DOHH2 (cell line): ENCODE measurements around the gene MLIP.

Experiments used
- CTCF ChIP-seq: fragments of 200-600 bp; sonication (generic); IDR thresholded peaks from one replicate; pipeline ENCODE4 v1.5.1; 2014; ENCODE audit warnings: antibody characterized with exemption, mild to moderate bottlenecking, low read depth, low read length; ENCODE audit not compliant: poor library complexity, severe bottlenecking
- EZH2phosphoT487 ChIP-seq: fragments of 200-600 bp; sonication (generic); IDR thresholded peaks from 2 replicates; pipeline ENCODE4 v1.6.1; 2017; ENCODE audit warnings: borderline replicate concordance, mild to moderate bottlenecking, antibody characterized with exemption, low read length, moderate library complexity, mixed read lengths

DNA sequence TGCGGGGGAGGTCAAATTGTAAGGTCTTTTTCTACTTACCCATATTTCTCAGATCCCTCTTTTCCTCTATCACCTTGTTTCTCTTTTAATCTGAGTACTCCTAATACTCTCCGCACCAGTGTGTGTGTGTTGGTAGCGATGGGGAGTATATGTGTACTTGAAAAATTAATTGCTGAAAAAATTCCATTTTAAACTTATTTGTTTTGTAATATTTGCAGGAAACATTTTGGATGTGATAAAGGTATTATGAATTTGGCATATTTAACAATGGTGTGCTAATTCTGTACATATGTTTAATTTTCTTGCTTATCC lies 48.1 kb upstream of the MLIP start:
- no peak for TF ChIP-seq EZH2phosphoT487
- no peak for TF ChIP-seq CTCF
